ENCODE results near the gene SMARCB1.

DNA sequence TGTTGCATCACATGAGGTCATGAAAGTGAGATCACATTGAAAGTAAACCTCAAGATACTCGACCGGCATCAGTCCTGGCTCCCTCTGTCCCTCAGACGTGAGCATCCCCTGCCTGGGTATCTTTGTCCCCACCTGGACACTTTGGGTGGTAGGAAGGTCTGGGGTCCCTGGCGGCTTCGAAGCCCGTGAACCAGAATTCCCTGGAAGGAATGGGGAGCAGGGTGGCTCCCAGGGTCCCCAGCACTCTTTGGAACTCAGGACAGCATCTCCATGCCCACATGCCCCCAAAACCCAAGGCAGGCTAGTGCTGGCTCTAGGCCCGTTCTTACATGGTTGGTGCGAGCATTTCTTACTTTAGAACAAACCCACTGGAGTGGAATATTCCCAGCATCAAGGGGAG lies 44.5 kb downstream of the SMARCB1 start:
- TF ChIP-seq POLR2A (IDR thresholded peaks at IDR 0.05; ENCODE audit: low read depth, low read length), result no peak
- no peak for TF ChIP-seq POLR2AphosphoS5 (IDR thresholded peaks at IDR 0.05; ENCODE audit: low read depth, low read length)
- no peak for TF ChIP-seq TAF1 (IDR thresholded peaks at IDR 0.05; ENCODE audit: low read depth, low read length)
- TF ChIP-seq POU2F2 (IDR thresholded peaks at IDR 0.05; ENCODE audit: low read depth, low read length), result no peak
